Astrocyte of the spinal cord (primary cell): ENCODE measurements around the gene MON1A.

Source experiments
- DNase-seq: peaks from one replicate; pipeline ENCODE4 v3.0.0; 2011; ENCODE audit warnings: low read depth, low spot score
- H3K4me3 ChIP-seq: 2 replicates; pipeline ENCODE4 v1.5.1; 2011; ENCODE audit warnings: low read depth, mild to moderate bottlenecking, low read length, moderate library complexity
- in situ Hi-C: cut with HindIII; loops from 2 replicates; pipeline ENCODE4 v1.10.0; 2017; ENCODE audit warnings: low sequenced_read_pairs
- TF ChIP-seq, protein P1 (sequence below): IDR thresholded peaks from 2 replicates; pipeline ENCODE4 v1.5.1; 2012; ENCODE audit warnings: low read depth, mild to moderate bottlenecking, low read length, inconsistent platforms

Gene MON1A, protein sequence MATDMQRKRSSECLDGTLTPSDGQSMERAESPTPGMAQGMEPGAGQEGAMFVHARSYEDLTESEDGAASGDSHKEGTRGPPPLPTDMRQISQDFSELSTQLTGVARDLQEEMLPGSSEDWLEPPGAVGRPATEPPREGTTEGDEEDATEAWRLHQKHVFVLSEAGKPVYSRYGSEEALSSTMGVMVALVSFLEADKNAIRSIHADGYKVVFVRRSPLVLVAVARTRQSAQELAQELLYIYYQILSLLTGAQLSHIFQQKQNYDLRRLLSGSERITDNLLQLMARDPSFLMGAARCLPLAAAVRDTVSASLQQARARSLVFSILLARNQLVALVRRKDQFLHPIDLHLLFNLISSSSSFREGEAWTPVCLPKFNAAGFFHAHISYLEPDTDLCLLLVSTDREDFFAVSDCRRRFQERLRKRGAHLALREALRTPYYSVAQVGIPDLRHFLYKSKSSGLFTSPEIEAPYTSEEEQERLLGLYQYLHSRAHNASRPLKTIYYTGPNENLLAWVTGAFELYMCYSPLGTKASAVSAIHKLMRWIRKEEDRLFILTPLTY

DNA sequence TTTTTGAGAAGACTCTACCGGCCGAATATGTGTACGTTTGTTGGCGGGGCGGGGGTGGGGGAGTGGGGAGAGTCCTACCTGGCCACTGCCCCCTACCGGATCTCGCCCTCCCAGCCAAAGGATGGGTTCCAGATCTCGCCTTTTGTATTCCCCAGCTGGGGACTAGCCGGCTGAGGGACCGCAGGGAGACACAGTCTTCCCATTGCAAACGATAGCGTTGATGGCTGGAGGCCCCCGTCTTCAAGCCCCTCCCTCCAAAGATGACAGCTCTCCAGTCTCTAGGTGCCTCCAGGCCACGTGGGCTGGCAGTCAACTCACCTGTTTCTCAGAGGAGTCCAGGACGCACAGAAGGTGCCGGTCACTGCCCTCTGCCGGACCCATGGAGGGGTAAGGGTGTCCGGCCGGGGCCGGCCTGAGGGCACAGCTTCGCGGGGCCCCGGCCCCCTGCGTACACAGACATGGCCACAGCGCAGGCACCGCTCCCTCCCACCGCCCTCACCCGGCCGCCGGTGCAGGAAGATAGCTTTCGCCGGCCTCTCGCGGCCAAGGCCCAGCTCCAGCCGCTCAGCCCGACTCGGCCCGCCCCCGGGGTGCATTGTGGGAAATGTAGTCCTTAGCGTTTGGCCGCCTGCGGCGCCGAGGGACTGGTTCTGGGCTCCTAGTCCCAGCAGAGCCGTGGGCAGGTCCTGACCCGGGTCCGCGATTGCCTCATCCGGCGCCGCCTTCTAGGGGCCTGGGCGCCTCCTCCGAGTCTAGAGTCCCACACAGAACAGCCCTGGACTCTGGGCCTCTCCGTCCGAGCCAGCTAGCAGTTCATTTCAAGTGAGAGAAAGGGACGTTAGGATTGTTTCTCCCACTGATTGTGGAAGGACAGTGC lies at the start of gene MON1A:
MON1A (minus strand) TSS at position 521 of the 877 bp plus-strand sequence. CDS start 16,465 bp downstream, outside the sequence.
- TF ChIP-seq, protein P1, sequence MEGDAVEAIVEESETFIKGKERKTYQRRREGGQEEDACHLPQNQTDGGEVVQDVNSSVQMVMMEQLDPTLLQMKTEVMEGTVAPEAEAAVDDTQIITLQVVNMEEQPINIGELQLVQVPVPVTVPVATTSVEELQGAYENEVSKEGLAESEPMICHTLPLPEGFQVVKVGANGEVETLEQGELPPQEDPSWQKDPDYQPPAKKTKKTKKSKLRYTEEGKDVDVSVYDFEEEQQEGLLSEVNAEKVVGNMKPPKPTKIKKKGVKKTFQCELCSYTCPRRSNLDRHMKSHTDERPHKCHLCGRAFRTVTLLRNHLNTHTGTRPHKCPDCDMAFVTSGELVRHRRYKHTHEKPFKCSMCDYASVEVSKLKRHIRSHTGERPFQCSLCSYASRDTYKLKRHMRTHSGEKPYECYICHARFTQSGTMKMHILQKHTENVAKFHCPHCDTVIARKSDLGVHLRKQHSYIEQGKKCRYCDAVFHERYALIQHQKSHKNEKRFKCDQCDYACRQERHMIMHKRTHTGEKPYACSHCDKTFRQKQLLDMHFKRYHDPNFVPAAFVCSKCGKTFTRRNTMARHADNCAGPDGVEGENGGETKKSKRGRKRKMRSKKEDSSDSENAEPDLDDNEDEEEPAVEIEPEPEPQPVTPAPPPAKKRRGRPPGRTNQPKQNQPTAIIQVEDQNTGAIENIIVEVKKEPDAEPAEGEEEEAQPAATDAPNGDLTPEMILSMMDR = peak; percentile 41
- peak within 1 kb of the TSS; percentile 59 for H3K4me3 ChIP-seq
- in situ Hi-C loops = no loop called here
- DNase-seq = peak; percentile 86

DNA sequence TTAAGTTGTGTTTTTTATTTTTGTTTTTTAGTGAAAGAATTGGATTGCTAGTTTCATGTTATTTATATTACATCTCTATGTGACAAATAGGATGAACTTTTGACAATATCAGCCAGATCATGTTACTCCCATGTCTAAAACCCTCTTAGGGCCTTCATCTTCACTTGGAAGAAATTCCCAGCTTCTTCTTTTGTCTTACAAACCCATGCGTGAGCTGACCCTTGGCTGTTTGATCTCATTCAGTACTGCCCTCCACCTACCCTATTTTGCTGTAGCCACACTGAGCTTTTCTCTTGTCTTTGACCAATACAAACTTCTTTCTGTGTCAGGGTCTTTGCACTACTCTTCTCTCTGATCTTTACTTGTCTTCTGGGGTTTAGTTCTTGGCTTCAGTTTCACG lies 47.3 kb upstream of the MON1A start:
- DNase-seq = no peak
- TF ChIP-seq, protein P1 = no peak
- no peak overlapping the region for H3K4me3 ChIP-seq
- in situ Hi-C loops = no loop called here

DNA sequence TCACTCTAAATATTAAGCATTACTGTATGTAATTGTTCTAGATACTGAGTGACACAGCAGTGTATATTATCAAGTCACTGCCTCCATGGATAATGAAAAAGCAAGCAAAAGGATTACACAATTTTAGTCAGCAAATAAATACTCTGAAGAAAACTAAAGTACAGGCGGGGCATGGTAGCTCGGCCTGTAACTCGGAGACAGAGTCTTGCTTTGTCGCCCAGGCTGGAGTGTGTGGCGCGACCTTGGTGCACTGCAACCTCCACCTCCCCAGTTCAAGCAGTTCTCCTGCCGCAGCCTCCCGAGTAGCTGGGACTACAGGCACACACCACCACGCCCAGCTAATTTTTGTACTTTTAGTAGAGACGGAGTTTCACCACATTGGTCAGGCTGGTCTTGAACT lies 43.0 kb upstream of the MON1A start:
- TF ChIP-seq, protein P1 = no peak
- in situ Hi-C loops = no loop called here
- no peak overlapping the region for H3K4me3 ChIP-seq
- no peak for DNase-seq

DNA sequence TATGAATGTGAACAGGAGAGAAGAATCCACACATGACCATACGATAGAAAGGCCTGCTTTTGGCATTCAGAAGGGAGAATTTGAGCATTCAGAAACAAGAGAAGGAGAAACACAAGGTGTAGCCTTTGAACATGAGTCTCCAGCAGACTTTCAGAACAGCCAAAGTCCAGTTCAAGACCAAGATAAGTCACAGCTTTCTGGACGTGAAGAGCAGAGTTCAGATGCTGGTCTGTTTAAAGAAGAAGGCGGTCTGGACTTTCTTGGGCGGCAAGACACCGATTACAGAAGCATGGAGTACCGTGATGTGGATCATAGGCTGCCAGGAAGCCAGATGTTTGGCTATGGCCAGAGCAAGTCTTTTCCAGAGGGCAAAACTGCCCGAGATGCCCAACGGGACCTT lies 38.7 kb upstream of the MON1A start:
- TF ChIP-seq, protein P1 = no peak
- no peak for DNase-seq
- no peak overlapping the region for H3K4me3 ChIP-seq
- in situ Hi-C loops = no loop called here

DNA sequence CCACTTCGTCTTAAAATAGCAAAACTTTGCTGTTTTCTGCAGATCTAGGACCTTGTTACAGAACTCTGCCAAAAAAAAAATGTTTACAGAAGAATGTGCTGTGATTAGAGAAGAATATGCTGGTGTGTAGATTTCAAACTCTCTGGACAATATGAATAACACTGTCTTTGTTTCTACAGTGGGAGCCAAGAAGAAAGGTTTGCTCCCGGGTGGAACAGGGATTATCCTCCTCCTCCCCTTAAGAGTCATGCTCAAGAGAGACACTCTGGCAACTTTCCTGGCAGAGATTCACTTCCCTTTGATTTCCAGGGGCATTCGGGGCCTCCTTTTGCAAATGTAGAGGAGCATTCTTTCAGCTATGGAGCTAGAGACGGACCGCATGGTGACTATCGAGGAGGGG lies 37.7 kb upstream of the MON1A start:
- H3K4me3 ChIP-seq = no peak overlapping the region
- TF ChIP-seq, protein P1 = no peak
- DNase-seq = no peak
- in situ Hi-C loops = no loop called here

DNA sequence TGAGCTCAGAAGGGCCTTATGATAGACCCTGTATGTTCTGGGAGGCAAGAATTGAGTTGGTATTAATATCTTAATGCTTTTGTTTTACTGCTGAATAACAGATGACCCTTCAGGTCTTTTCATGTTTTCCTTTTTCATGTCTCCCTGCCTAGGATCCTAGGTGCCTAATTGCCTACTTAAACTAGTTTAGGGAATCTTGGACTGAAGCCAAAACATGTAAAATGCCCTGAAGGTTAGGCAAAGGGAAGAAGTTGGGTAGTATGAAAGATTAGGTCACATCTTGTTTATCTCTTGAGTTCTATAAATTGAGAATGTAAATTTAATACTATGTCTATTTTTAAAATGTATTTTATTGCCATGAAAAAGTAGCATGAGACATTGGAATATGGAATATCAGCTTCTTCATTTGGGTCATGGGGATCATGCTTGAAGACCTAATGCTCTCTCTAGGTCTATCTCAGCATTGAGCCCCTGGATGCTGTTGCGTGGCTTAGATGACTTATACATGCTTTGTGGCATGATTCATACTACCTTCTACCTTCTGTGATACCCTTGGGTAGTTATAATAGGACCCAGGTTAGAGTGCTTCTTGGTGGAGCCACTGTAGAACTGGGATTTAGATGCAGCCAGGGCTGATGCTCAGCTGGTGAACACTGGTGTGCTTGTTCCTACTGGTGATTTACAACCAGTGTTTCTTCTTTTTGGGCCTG lies 36.8 kb upstream of the MON1A start:
- TF ChIP-seq, protein P1 = no peak
- DNase-seq = no peak
- in situ Hi-C loops = no loop called here

More for the DNA sequence above, 36.8 kb upstream of the MON1A start:
- H3K4me3 ChIP-seq = no peak overlapping the region
